Natural killer cell (primary cell): Measurements from ENCODE around the gene COX4I1. TPM values are rescaled to one million over a fixed set of nuclear protein-coding genes. Genes with fewer than 3 reads are reported as not detected.

Experiments used
- ATAC-seq, 3 donors: fragments of 150-1000 bp in 2 of 3; fragments of 200-7000 bp in 1 of 3; cut with Tn5 transposase; 1 replicate in 1 of 3; 2 replicates in 2 of 3; pipeline ENCODE4 v1.10.0; 2021; ENCODE audit warnings: mild to moderate bottlenecking in 2 of 3, moderate library complexity in 2 of 3
- DNase-seq, 2 donors: peaks; one replicate each; pipeline versions ENCODE4 v3.0.0 to v3.0.0-alpha.2; 2013 to 2021; ENCODE audit warnings: mixed read lengths in 1 of 2
- H3K27ac ChIP-seq: one replicate; pipeline ENCODE4 v1.5.1; 2013; ENCODE audit warnings: mild to moderate bottlenecking, low read length
- H3K27me3 ChIP-seq: one replicate; pipeline ENCODE4 v1.6.1; 2013; ENCODE audit warnings: low read length; ENCODE audit not compliant: control insufficient read depth, insufficient read depth
- H3K36me3 ChIP-seq: one replicate; pipeline ENCODE4 v1.6.1; 2013; ENCODE audit warnings: low read length; ENCODE audit not compliant: control insufficient read depth, insufficient read depth
- H3K4me1 ChIP-seq: one replicate; pipeline ENCODE4 v1.6.1; 2013; ENCODE audit warnings: low read length; ENCODE audit not compliant: control insufficient read depth, insufficient read depth
- H3K4me3 ChIP-seq: one replicate; pipeline ENCODE4 v1.5.1; 2013; ENCODE audit warnings: low read length
- H3K9me3 ChIP-seq: one replicate; pipeline ENCODE4 v1.6.1; 2013; ENCODE audit warnings: low read length; ENCODE audit not compliant: control insufficient read depth, insufficient read depth
- H3K27ac Mint-ChIP-seq, 2 donors: one replicate each; pipeline ENCODE4 v1.8.0; 2022; ENCODE audit warnings: mild to moderate bottlenecking in 2 of 2, mixed read lengths in 2 of 2, moderate library complexity in 1 of 2
- H3K27me3 Mint-ChIP-seq, 2 donors: one replicate each; pipeline ENCODE4 v1.8.0; 2022; ENCODE audit warnings: low read depth in 2 of 2, mixed read lengths in 2 of 2
- H3K36me3 Mint-ChIP-seq: one replicate; pipeline ENCODE4 v1.8.0; 2022; ENCODE audit warnings: mixed read lengths
- H3K4me1 Mint-ChIP-seq, 2 donors: one replicate each; pipeline ENCODE4 v1.8.0; 2022; ENCODE audit warnings: mixed read lengths in 2 of 2
- H3K4me3 Mint-ChIP-seq: one replicate; pipeline ENCODE4 v1.8.0; 2022; ENCODE audit warnings: mild to moderate bottlenecking, moderate library complexity, mixed read lengths
- H3K9me3 Mint-ChIP-seq, 2 donors: one replicate each; pipeline ENCODE4 v1.8.0; 2022; ENCODE audit warnings: mixed read lengths in 2 of 2
- CTCF ChIP-seq: fragments of 200-600 bp; IDR thresholded peaks from one replicate; pipeline ENCODE4 v1.8.0; 2022; ENCODE audit warnings: antibody characterized with exemption
- WGBS: methylation state at CpG from one replicate; pipeline ENCODE4 v1.1.7; 2013; ENCODE audit warnings: missing lambda C conversion rate; ENCODE audit not compliant: insufficient coverage; 5-methylcytosine and 5-hydroxymethylcytosine counted together
- intact Hi-C: fragments of 100-400 bp; cut with micrococcal nuclease; formaldehyde crosslinking; loops from one replicate; pipeline ENCODE4 v1.14.2; 2022
- total RNA-seq, 4 donors: library from RNA; stranded (reverse); fragments of 120-200 nt in 1 of 4; gene quantifications; one replicate each; pipeline versions ENCODE4 v1.2.3 to v1.2.4, GENCODE V29; 2013 to 2022

COX4I1 gene
- total RNA-seq, 3 donors from 2014 or later (not counting 1 experiment from before 2014, with no cell fraction given): 338 to 422 (median 410) TPM

- Mint-ChIP-seq H3K27me3 (peaks cover 0 to 7% of the 10 kb centered on the region in 2 donors), H3K27ac (no peak overlapping the region), H3K4me1 (peaks cover 0 to 15% of the 10 kb centered on the region in 2 donors), H3K36me3 (no peaks in the 10 kb centered on the region), H3K9me3 (no peaks in the 10 kb centered on the region), H3K4me3 (no peak overlapping the region)
- no peak for DNase-seq
- ATAC-seq: peak in 1 of 3 donors; percentile 9
- TF ChIP-seq CTCF: no peak
- 73% methylated on average over 22 of the region's 22 CpGs for WGBS
- H3K27ac ChIP-seq: no peak overlapping the region
- H3K9me3 ChIP-seq: no peaks in the 10 kb centered on the region
- H3K4me1 ChIP-seq: peaks cover 23% of the 10 kb centered on the region
- no peak overlapping the region for H3K4me3 ChIP-seq
- no peaks in the 10 kb centered on the region for H3K27me3 ChIP-seq
- no peaks in the 10 kb centered on the region for H3K36me3 ChIP-seq
- intact Hi-C loops: loop anchor here (1.0 to 5.0 kb wide), 4 partner anchors 82 to 700 kb away; no protein-coding TSS in a partner anchor
Observed at GRCh38 chr16:85820604-85821372, 21.3 kb downstream of the COX4I1 start.

GRCh38 chr16:85821390-85822135 is 22.1 kb downstream of the COX4I1 start:
- H3K4me1 ChIP-seq: peaks cover 23% of the 10 kb centered on the region
- H3K4me1 Mint-ChIP-seq: peaks cover 0 to 15% of the 10 kb centered on the region in 2 donors
- H3K4me3 Mint-ChIP-seq: no peak overlapping the region
- no peaks in the 10 kb centered on the region for H3K36me3 ChIP-seq
- no peaks in the 10 kb centered on the region for H3K9me3 ChIP-seq
- peak; percentile 99 for TF ChIP-seq CTCF
- WGBS: 19% methylated on average over 26 of the region's 27 CpGs
- H3K27ac ChIP-seq: no peak overlapping the region
- H3K9me3 Mint-ChIP-seq: no peaks in the 10 kb centered on the region
- H3K27ac Mint-ChIP-seq: no peak overlapping the region
- H3K27me3 ChIP-seq: no peaks in the 10 kb centered on the region
- H3K36me3 Mint-ChIP-seq: no peaks in the 10 kb centered on the region
- ATAC-seq (peak; percentile 91 to 96 (median 93)), DNase-seq (peak; percentile 85)
- H3K27me3 Mint-ChIP-seq: peaks cover 0 to 7% of the 10 kb centered on the region in 2 donors
- no peak overlapping the region for H3K4me3 ChIP-seq
- intact Hi-C loops: loop anchor here (1.0 to 5.0 kb wide), 4 partner anchors 81 to 699 kb away; no protein-coding TSS in a partner anchor

GRCh38 chr16:85822145-85822544 is 22.6 kb downstream of the COX4I1 start:
- no peaks in the 10 kb centered on the region for H3K36me3 ChIP-seq
- H3K4me3 ChIP-seq: no peak overlapping the region
- Mint-ChIP-seq H3K27ac (no peak overlapping the region), H3K4me1 (peaks cover 0 to 15% of the 10 kb centered on the region in 2 donors), H3K27me3 (peaks cover 0 to 6% of the 10 kb centered on the region in 2 donors), H3K36me3 (no peaks in the 10 kb centered on the region), H3K9me3 (no peaks in the 10 kb centered on the region), H3K4me3 (no peak overlapping the region)
- H3K27me3 ChIP-seq: no peaks in the 10 kb centered on the region
- DNase-seq: no peak
- WGBS: 94% methylated on average over 12 of the region's 12 CpGs
- no peaks in the 10 kb centered on the region for H3K9me3 ChIP-seq
- TF ChIP-seq CTCF: no peak
- no peak for ATAC-seq
- intact Hi-C loops: loop anchor here (5.0 kb wide), 1 partner anchor 80 kb away; no protein-coding TSS in a partner anchor
- H3K27ac ChIP-seq: no peak overlapping the region
- peaks cover 23% of the 10 kb centered on the region for H3K4me1 ChIP-seq
